GM15510 (cell line): ENCODE results near the gene TFAP2D.

Experiments used
- POLR2A ChIP-seq: IDR thresholded peaks from 3 replicates; pipeline ENCODE4 v1.6.1; 2011; ENCODE audit warnings: borderline replicate concordance; ENCODE audit not compliant: insufficient read length; ENCODE audit errors: extremely low read depth

Gene TFAP2D

GRCh38 chr6:50714487-50715379 lies 1.4 kb downstream of the TFAP2D start:
- TF ChIP-seq POLR2A: no peak

GRCh38 chr6:50716899-50717509 lies 3.7 kb downstream of the TFAP2D start:
- TF ChIP-seq POLR2A: no peak

- TF ChIP-seq POLR2A: no peak
Observed at GRCh38 chr6:50717734-50718457, 4.6 kb downstream of the TFAP2D start.

- TF ChIP-seq POLR2A: no peak
Observed at GRCh38 chr6:50718566-50718965, 5.2 kb downstream of the TFAP2D start.

- no peak for TF ChIP-seq POLR2A
Observed at GRCh38 chr6:50720623-50721022, 7.3 kb downstream of the TFAP2D start.

- TF ChIP-seq POLR2A: no peak
Observed at GRCh38 chr6:50721978-50722377, 8.7 kb downstream of the TFAP2D start.

GRCh38 chr6:50722829-50723554 lies 9.7 kb downstream of the TFAP2D start:
- no peak for TF ChIP-seq POLR2A

GRCh38 chr6:50724381-50725124 lies 11.2 kb downstream of the TFAP2D start:
- no peak for TF ChIP-seq POLR2A

- TF ChIP-seq POLR2A: no peak
Observed at GRCh38 chr6:50734488-50734887, 21.2 kb downstream of the TFAP2D start.

- no peak for TF ChIP-seq POLR2A
Observed at GRCh38 chr6:50742161-50742560, 28.8 kb downstream of the TFAP2D start.

- TF ChIP-seq POLR2A: no peak
Observed at GRCh38 chr6:50744976-50745375, 31.6 kb downstream of the TFAP2D start.

- no peak for TF ChIP-seq POLR2A
Observed at GRCh38 chr6:50762798-50763197, 49.5 kb downstream of the TFAP2D start.

- TF ChIP-seq POLR2A: no peak
Observed at GRCh38 chr6:50778696-50779095, 65.4 kb downstream of the TFAP2D start.

GRCh38 chr6:50780382-50780781 lies 67.1 kb downstream of the TFAP2D start:
- no peak for TF ChIP-seq POLR2A
